NCI-H187 treated with DMSO at 0.1 percent for 48 hours (cell line): ENCODE data around the gene PLPPR2.
"Not testable (repeated sequence)": the region's sequence is repeated elsewhere in the genome, so short reads cannot be mapped to it uniquely, and the experiment has no call there.

Experiments used
- DNase-seq: peaks from one replicate; lab custom pipeline; 2025; lab: John Stamatoyannopoulos, UW

The PLPPR2 gene

DNA sequence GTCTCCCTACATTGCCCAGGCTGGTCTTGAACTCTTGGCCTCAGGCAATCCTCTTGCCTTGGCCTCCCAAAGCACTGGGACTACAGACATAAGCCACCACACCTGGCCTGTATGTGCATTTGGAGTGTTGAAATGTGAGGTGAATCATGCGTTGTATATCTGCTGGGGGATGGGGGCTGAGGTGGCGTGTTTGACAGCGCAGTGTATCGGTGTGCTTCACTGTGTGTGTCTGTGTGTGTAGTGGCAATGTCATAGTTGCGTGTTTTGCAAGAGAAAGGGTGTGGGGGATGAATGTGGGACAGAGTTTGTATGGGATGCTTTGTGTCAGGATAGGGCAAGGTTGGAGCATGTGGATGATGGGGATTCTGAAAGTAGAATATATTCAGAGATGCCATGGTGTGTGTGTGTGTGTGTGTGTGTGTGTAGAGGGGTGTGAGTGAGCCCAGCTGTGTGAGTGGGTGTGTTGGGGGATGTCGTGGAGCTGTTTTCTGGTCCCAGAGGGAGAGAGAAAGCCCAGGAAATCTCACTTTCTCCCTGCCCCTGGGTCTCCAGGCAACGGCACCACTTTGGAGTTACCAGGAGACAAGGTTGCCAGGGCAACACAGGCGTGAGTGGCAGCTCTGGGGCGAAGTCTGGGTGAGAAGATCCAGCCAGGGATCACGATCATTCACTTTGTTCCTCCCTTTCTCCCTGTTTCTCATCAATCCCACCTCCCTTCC, 18.1 kb downstream of the PLPPR2 start:
- peak; percentile 45 for DNase-seq

GRCh38 chr19:11373885-11374432, 18.7 kb downstream of the PLPPR2 start:
- DNase-seq: no peak

DNA sequence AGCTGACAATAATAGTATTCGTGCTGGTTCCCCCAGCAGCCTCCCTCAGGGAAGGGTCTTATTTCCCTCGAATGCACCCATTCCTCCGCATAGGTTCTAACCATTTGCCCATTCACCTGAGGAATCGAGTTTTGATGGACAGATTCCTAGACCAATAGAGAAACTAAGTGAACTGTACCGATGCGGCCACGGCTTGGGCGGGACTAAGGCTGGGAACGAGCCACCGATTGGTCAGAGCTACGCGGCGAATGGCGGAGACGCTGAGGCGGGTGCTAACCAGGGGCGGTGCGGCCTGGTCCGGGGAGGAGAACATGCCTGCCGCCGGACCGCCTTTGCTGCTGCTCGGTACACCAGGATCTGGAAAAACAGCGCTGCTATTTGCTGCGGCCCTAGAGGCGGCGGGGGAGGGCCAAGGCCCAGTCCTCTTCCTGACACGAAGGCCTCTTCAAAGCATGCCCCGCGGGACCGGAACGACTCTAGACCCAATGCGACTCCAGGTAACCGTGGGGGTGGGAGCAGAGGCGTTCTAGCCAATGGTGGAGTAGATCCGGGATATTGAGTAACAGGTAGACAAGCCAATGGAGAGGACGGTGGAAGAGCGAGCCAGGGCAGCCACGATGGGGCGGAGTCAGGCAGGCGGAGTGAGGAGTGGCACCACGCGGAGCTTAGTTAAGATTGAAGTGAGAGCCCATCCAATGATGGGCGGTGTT, 19.4 kb downstream of the PLPPR2 start, which contains the start of gene SWSAP1:
SWSAP1 (plus strand) TSS at position 234 of the 710 bp plus-strand sequence; CDS start at position 249, 15 bp downstream.
- peak; percentile 88 for DNase-seq

DNA sequence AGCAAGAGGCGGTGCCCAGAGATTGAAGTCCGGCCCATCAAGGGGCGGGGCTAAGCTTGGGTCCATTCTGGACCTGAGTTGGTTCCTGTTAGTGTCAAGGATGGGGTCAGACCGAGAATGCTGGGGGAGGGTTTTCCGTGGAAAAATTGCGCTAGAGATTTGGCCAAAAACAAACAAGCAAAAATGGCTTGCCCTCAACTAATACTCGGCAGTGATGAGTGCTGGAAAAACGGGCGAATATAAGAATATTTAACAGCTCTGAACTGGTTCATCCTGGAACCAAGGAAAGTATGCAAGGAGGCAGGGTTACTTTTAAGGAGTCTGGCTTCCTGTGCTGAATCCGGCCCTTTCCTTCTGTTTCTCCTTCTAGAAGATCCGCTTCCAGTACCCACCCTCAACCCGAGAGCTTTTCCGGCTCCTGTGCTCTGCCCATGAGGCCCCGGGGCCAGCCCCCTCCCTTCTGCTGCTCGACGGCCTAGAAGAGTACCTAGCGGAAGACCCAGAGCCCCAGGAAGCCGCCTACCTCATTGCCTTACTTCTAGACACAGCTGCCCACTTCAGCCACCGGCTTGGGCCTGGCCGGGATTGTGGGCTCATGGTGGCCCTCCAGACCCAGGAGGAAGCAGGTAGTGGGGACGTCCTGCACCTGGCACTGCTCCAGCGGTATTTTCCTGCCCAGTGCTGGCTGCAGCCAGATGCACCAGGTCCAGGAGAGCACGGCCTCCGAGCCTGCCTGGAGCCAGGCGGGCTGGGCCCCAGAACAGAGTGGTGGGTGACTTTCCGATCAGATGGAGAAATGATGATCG, 20.1 kb downstream of the PLPPR2 start:
- DNase-seq: no peak

- DNase-seq: no peak
These were observed 22.0 kb downstream of the PLPPR2 start for GRCh38 chr19:11377237-11377636.

GRCh38 chr19:11377756-11378155, 22.5 kb downstream of the PLPPR2 start:
- no peak for DNase-seq

DNA sequence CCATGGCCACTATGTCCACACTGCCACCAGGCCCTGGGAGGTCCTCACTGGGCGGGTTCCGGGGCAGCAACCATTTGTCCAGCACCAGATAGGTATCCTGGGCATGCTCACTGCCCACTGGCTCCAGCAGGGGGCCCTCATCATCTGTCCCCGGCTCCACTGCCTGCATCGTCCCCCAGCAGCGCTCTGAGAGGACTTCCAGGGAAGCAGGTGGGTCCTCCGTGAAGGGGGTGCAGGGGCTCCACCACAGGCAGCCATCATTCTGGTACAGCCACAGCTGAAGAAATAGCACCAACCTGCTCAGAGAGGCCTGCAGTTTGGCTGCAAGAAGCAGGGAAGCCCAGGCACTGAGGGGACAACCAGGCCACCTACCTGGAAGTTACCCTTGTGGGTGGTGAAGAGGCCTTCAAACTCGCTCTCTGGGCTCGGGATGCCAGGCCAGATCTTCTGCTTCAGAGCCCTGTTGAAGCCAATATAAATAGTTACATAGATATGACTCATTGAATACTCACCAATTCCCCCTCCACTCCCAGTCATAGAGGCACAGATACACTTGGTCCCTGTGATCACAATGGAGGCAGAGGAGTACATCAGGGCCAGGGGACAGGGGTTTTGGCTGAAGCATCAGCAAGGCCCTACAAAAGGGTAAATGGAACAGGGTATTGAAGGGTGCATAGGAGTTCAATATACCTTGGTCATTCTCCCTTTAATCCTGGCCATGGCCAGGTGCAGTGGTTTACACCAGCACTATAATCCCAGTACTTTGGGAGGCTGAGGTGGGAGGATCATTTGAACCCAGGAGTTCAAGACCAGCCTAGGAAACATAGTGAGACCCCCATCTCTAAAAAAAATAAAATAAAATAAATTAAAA, 23.3 kb downstream of the PLPPR2 start:
- no peak for DNase-seq

GRCh38 chr19:11379269-11379845, 24.1 kb downstream of the PLPPR2 start:
- DNase-seq: not testable (repeated sequence)

DNA sequence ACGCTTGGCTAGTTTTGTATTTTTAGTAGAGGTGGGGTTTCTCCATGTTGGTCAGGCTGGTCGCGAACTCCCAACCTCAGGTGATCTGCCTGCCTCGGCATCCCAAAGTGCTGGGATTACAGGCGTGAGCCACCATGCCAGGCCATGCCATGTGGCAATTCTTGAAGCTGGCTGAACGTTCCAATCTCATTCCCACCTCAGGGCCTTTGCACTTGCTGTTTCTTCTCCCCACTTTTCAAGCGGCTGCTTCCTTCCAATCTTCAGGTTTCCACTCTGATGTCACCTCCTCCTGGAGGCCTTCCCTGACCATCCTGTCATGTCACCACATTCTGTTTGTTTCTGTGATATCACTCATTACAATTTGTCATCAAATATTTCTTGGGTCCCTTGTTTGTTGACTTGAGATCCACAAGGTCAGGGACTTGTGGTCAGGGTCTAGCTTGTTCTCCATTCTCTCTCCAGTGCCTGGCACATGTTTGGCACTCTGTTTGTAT, 24.7 kb downstream of the PLPPR2 start:
- no peak for DNase-seq

DNA sequence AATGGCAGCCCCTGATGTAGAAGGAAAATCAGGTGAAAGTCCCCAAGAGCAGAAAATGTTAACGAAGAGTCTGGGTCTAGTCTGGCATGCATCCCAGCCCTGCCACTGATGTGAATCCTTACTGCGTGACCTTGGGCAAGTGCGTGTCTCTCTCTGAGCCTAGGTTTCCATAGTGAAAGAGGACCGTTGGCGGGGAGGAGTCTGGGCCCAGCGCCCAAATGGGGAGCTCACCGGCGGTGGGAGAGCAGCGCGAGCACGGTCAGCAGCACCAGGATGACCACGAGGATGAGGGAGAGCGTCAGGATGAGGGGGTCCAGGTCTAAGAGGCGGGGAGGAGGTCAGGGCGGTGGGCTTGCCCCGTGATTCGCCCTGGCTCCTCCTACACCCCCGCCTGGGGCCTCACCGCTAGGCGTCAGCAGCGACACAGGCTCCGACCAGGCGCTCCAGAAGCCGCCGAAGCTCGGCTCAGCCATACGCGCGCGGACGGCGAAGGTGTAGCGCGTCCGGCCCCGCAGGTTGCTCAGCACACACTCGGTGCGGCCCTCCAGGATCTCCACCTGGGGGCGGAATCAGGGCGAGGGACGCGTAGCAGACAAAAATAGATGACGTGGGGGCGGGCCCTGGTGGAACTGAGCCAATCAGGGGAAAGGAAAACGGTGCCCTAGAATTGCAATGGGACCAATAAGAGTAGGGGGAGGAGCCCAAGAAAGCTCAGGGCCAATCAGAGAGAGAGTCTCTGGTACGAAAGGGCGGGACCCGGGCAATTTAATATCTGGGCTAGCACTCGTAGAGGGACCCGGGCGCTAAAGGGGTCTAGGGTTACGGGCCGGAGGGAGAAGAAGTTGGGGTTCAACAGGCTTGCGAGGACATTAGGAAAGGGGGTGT, 25.7 kb downstream of the PLPPR2 start:
- DNase-seq: peak; percentile 84

GRCh38 chr19:11382898-11383705, 27.9 kb downstream of the PLPPR2 start:
- DNase-seq: no peak

- no peak for DNase-seq
These were observed 28.4 kb downstream of the PLPPR2 start for GRCh38 chr19:11383706-11384048.

DNA sequence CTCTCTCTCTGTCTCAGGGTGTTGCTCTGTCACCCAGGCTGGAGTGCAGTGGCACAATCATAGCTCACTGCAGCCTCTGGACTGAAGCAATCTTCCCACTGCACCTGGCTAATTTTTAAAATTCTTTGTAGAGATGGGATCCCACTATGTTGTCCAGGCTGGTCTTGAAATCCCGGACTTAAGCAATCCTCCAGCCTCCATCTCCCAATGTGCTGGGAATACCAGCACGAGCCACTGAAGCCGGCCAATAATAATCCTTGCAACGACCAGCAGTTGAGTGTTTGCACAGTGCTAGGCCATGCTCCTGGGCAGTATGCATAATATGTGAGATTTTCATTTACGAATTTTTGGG, 29.5 kb downstream of the PLPPR2 start:
- no peak for DNase-seq

- no peak for DNase-seq
These were observed 32.2 kb downstream of the PLPPR2 start for GRCh38 chr19:11387162-11388034.

GRCh38 chr19:11390359-11390758, 35.1 kb downstream of the PLPPR2 start:
- DNase-seq: no peak

- DNase-seq: no peak
These were observed 35.9 kb downstream of the PLPPR2 start for GRCh38 chr19:11390933-11391680.

GRCh38 chr19:11397089-11397610, 41.9 kb downstream of the PLPPR2 start:
- no peak for DNase-seq
